Tibial artery (tissue), 4 donors: ENCODE data around the gene RAD51B.
"Not testable (repeated sequence)": the region's sequence is repeated elsewhere in the genome, so short reads cannot be mapped to it uniquely, and the experiment has no call there.

Experiments used
- DNase-seq, 2 donors: peaks; one replicate each; pipeline ENCODE4 v3.0.0-alpha.2; 2019
- H3K27ac ChIP-seq, 2 donors: fragments of 200-600 bp; sonication (generic) in 1 of 2; 1 replicate in 1 of 2; 2 replicates in 1 of 2; pipeline ENCODE4 v1.5.1; 2018 to 2019; ENCODE audit warnings: mild to moderate bottlenecking in 1 of 2
- H3K27me3 ChIP-seq, 2 donors: fragments of 200-600 bp; sonication (generic) in 1 of 2; one replicate each; pipeline versions ENCODE4 v1.5.1 to v1.6.0; 2016 to 2019
- H3K36me3 ChIP-seq, 3 donors: fragments of 200-600 bp; sonication (generic) in 2 of 3; one replicate each; pipeline ENCODE4 v1.5.1; 2016 to 2019; ENCODE audit warnings: mild to moderate bottlenecking in 2 of 3
- H3K4me1 ChIP-seq, 4 donors: fragments of 200-600 bp; sonication (generic) in 2 of 4; 1 replicate in 3 of 4; 2 replicates in 1 of 4; pipeline ENCODE4 v1.5.1; 2016 to 2019
- H3K4me3 ChIP-seq, 2 donors: fragments of 200-600 bp; sonication (generic) in 1 of 2; 1 replicate in 1 of 2; 2 replicates in 1 of 2; pipeline ENCODE4 v1.5.1; 2018 to 2019; ENCODE audit warnings: mild to moderate bottlenecking in 2 of 2
- H3K9me3 ChIP-seq, 3 donors: fragments of 200-600 bp; sonication (generic) in 1 of 3; one replicate each; pipeline ENCODE4 v1.5.1; 2016 to 2019
- intact Hi-C: fragments of 100-400 bp; cut with DNase I; formaldehyde crosslinking; loops from one replicate; pipeline ENCODE4 v1.15.0; 2023; ENCODE audit warnings: low total_unique reads
- TF ChIP-seq, protein P1 (sequence below), 2 experiments: fragments of 200-600 bp in 1 of 2; fragments of 450-650 bp in 1 of 2; IDR thresholded peaks; one replicate each; pipeline ENCODE4 v1.5.1; 2017 to 2019; ENCODE audit warnings: antibody characterized with exemption in 2 of 2, mild to moderate bottlenecking in 1 of 2, moderate library complexity in 1 of 2

Gene RAD51B

DNA sequence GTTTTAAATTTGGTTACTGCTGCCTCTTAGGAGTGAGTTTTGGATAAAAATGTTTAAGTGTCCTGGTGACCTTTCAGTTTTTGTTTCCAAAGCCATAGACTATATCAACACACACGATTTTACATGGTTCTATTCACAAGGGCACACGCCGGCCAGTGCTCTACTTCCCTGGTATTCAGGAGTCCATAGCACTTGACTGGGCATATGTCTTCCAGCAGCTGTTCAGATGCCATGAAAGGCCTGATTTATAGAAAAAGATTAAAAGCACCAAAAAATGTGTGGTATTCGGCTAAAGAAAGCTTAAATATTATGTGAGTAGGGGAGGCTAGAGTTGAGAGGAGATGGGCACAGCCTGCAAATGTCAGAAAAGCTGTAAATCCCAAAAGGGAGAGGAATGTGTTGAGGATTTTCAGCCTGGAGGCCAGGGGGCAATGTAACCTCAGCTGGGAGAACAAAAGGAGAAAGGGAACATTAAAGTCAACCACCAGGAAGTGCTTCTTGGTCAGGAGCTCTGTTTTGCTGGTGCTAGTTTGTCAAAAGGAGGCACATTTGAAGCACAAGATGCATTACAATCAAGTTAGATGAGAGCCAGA lies 478.4 kb downstream of the RAD51B start:
- TF ChIP-seq, protein P1, sequence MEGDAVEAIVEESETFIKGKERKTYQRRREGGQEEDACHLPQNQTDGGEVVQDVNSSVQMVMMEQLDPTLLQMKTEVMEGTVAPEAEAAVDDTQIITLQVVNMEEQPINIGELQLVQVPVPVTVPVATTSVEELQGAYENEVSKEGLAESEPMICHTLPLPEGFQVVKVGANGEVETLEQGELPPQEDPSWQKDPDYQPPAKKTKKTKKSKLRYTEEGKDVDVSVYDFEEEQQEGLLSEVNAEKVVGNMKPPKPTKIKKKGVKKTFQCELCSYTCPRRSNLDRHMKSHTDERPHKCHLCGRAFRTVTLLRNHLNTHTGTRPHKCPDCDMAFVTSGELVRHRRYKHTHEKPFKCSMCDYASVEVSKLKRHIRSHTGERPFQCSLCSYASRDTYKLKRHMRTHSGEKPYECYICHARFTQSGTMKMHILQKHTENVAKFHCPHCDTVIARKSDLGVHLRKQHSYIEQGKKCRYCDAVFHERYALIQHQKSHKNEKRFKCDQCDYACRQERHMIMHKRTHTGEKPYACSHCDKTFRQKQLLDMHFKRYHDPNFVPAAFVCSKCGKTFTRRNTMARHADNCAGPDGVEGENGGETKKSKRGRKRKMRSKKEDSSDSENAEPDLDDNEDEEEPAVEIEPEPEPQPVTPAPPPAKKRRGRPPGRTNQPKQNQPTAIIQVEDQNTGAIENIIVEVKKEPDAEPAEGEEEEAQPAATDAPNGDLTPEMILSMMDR (IDR thresholded peaks at IDR 0.05), result peak; percentile 20 to 32
- DNase-seq, result no peak
- H3K27ac ChIP-seq, result peak overlapping the region; percentile 51 to 54

DNA sequence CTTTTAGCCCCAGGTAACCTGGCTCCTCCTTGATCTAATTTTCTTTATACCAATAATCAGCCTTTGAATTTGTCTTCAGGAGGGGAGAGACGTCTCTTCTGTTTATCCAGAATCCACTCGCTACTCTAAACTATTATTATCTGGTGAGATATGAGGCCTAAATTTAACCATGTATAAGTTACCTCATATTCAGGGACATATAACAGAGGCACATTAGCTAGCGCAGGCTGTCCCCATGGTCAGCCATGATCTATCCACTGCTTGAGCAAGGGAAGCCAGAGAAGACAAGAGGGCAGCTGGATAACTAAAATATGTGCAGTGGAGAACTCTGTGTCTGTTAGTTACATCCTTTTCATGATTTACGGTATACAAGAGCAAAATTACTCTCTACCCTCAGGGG lies 481.0 kb downstream of the RAD51B start:
- no peak overlapping the region for H3K4me3 ChIP-seq
- H3K9me3 ChIP-seq, result no peaks in the 10 kb centered on the region
- H3K27me3 ChIP-seq, result no peaks in the 10 kb centered on the region
- TF ChIP-seq, protein P1 (IDR thresholded peaks at IDR 0.05), result no peak
- no peak for DNase-seq
- intact Hi-C loops, result no loop called here
- H3K36me3 ChIP-seq, result no peaks in the 10 kb centered on the region
- H3K4me1 ChIP-seq, result peaks cover 0 to 18% (median 2%) of the 10 kb centered on the region in 4 donors
- no peak overlapping the region for H3K27ac ChIP-seq

More for the DNA sequence above, 478.4 kb downstream of the RAD51B start:
- H3K4me3 ChIP-seq, result no peak overlapping the region
- peaks cover 0 to 14% (median 2%) of the 10 kb centered on the region in 4 donors for H3K4me1 ChIP-seq
- no peaks in the 10 kb centered on the region for H3K27me3 ChIP-seq
- H3K36me3 ChIP-seq, result no peaks in the 10 kb centered on the region
- H3K9me3 ChIP-seq, result no peaks in the 10 kb centered on the region
- intact Hi-C loops, result no loop called here

DNA sequence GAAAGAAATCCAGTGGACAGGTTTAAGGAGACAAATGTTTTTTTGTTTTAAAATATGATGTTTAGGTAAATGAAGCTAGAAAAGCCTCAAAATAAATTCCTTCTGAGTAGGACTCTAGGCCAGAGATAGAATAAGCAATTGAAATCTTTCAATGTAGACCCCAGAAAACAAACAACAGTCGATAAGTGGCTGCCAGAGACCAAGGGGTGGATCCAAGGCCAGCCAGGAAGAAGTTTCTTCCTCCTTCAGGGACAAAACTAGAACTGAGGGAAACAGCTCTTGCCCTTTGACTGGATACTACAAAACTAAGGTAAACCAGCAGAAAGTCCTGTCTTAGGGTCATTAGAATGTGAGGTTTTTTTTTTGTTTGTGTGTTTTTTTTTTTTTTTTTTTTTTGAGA lies 481.6 kb downstream of the RAD51B start:
- no peak for DNase-seq
- Histone ChIP-seq H3K27me3 (no peaks in the 10 kb centered on the region), H3K4me1 (peaks cover 0 to 18% (median 2%) of the 10 kb centered on the region in 4 donors), H3K36me3 (no peaks in the 10 kb centered on the region), H3K9me3 (no peaks in the 10 kb centered on the region), H3K4me3 (no peak overlapping the region), H3K27ac (no peak overlapping the region)
- TF ChIP-seq, protein P1 (IDR thresholded peaks at IDR 0.05), result no peak
- intact Hi-C loops, result no loop called here

DNA sequence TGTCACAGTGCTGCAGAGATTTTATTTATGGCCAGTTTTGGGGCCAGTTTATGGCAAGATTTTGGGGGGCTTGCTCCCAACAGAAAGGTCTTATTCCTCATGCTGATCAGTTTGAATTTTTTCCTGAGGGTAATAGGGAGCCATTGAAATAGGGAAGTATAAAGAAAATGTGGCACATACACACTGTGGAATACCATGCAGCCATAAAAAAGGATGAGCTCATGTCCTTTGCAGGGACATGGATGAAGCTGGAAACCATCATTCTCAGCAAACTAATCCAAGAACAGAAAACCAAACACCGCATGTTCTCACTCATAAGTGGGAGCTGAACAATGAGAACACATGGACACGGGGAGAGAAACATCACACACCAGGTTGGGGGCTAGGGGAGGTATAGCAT lies 483.4 kb downstream of the RAD51B start:
- H3K27ac ChIP-seq, intact Hi-C loops, DNase-seq, H3K4me3 ChIP-seq, H3K36me3 ChIP-seq, H3K9me3 ChIP-seq, H3K27me3 ChIP-seq: not testable (repeated sequence)
- peaks cover 0 to 23% (median 11%) of the 10 kb centered on the region in 4 donors for H3K4me1 ChIP-seq

DNA sequence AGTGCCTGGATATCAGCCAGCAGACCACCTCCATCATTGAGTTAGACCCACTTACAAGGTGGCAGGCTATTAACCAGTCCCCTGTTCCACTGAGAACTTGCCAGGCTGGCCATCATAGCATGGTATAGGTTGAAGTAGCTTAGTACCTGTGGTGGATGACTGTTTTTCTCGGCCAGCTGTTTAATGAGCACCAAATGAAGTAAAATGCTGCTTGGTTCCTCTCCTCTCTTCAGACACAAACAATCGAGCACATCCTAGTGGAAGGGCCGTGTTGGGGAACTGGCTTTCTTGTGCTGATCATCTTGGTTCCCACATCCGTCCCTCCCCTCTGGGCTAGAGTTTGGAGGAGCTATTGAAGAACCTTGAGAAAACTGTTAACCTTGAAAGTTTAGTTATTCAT lies 486.2 kb downstream of the RAD51B start:
- TF ChIP-seq, protein P1 (IDR thresholded peaks at IDR 0.05), result no peak
- Histone ChIP-seq H3K4me3 (no peak overlapping the region), H3K9me3 (no peaks in the 10 kb centered on the region), H3K27me3 (no peaks in the 10 kb centered on the region), H3K27ac (no peak overlapping the region), H3K4me1 (peaks cover 0 to 36% (median 25%) of the 10 kb centered on the region in 4 donors), H3K36me3 (no peaks in the 10 kb centered on the region)
- intact Hi-C loops, result no loop called here
- DNase-seq, result no peak

DNA sequence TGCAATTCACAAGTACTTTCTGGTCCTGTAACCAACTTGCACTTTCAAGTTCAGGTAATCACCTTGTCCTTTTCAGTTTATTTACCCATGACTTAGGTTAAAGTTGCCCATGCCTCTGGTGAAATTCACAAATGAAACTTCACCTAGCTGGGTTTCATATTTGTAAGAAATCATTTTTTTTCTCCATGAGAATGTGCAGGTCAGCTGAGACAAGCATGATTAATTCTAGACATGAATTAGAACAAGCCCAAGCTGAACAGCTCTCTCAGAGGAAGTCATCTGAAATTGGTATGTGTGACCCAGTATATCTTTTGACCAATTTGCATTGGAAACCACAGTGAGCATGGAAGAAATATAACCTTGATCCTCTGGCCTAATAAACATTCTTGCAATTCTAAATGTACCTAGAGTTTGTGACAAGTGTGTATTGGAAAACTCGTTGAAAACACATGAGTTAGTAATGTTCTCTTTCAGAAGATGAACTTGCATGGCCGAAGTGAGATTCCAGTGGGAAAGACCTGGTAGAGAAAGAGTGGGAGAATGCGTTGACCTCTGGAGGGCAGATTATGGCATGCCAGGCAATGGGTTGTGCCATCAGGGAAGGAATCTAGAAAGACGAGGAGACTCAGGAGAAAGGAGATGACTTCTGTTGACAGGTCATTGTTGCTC lies 486.8 kb downstream of the RAD51B start:
- Histone ChIP-seq H3K4me1 (peaks cover 0 to 36% (median 25%) of the 10 kb centered on the region in 4 donors), H3K27me3 (no peaks in the 10 kb centered on the region), H3K36me3 (no peaks in the 10 kb centered on the region), H3K4me3 (no peak overlapping the region), H3K9me3 (no peaks in the 10 kb centered on the region), H3K27ac (peak overlapping the region in 1 of 2 donors; percentile 67)
- DNase-seq, result no peak
- TF ChIP-seq, protein P1 (IDR thresholded peaks at IDR 0.05), result no peak
- intact Hi-C loops, result no loop called here
